Measurements from ENCODE around the gene SRP68.

GRCh38 chr17:76053246-76054111 lies 18.8 kb downstream of the SRP68 start:
- TF ChIP-seq CTCF (conservative IDR thresholded peaks at IDR 0.05), result no peak
- TF ChIP-seq ZFX (IDR thresholded peaks at IDR 0.05), result no peak
